C4-2B (cell line): ENCODE measurements around the gene CES2.

ENCODE experiments used
- ZFX ChIP-seq: fragments of 450-650 bp; IDR thresholded peaks from 2 replicates; pipeline ENCODE4 v1.6.1; 2017
- TF ChIP-seq, protein P1 (sequence below): fragments of 450-650 bp; conservative IDR thresholded peaks from 2 replicates; pipeline ENCODE4 v1.5.1; 2017; ENCODE audit warnings: mild to moderate bottlenecking

DNA sequence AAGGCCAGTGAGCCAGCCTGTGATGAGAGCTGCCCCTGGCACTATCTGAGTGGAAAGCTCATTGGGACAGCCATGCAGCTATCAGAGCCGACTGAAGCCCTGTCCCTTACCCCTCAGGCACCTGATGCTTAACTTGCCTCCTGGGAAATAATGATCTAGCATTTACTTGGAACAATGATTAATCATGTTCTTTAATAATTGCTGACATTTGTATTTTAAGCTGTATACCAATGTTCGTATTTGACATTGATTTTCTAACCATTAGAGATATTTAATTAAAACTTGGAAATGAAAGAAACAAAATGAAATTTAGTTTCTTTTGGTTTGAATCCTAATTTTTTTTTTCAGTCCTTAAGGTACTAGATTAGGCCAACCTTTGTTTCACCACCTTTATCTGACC, 44.5 kb upstream of the CES2 start:
- TF ChIP-seq, protein P1, sequence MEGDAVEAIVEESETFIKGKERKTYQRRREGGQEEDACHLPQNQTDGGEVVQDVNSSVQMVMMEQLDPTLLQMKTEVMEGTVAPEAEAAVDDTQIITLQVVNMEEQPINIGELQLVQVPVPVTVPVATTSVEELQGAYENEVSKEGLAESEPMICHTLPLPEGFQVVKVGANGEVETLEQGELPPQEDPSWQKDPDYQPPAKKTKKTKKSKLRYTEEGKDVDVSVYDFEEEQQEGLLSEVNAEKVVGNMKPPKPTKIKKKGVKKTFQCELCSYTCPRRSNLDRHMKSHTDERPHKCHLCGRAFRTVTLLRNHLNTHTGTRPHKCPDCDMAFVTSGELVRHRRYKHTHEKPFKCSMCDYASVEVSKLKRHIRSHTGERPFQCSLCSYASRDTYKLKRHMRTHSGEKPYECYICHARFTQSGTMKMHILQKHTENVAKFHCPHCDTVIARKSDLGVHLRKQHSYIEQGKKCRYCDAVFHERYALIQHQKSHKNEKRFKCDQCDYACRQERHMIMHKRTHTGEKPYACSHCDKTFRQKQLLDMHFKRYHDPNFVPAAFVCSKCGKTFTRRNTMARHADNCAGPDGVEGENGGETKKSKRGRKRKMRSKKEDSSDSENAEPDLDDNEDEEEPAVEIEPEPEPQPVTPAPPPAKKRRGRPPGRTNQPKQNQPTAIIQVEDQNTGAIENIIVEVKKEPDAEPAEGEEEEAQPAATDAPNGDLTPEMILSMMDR, result no peak
- TF ChIP-seq ZFX, result no peak
